HG02798 (cell line): Measurements from ENCODE around the gene PGBD5.

Experiments
- ATAC-seq: cut with Tn5 transposase; IDR thresholded peaks from one replicate; pipeline ENCODE4 v1.9.1; 2021; ENCODE audit warnings: mild to moderate bottlenecking; ENCODE audit not compliant: unreplicated experiment, poor library complexity

The PGBD5 gene

DNA sequence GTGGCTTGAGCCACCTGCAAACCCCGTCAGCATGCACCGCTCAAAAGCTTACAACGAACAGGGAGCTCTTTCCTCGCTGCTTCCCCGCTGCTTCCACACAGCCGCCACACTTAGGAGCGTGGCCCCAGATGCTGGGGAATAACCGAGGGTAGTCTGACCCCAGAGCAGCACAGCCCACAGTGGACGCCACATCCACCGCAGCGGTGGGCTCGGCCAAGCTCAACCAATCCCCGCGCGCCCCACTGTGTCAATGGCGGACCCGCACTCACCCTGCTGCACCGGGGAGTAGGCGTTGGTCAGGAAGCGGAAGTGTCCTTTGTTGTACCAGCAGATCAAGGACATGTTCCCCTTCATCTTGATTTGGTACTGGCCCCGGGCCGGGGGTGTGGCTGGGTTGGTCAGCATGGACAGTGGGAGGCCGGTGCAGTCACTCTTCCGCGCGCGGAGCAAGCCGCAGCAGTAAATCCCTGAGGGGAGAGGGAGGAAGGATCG is 93.5 kb downstream of the PGBD5 start:
- no peak for ATAC-seq

DNA sequence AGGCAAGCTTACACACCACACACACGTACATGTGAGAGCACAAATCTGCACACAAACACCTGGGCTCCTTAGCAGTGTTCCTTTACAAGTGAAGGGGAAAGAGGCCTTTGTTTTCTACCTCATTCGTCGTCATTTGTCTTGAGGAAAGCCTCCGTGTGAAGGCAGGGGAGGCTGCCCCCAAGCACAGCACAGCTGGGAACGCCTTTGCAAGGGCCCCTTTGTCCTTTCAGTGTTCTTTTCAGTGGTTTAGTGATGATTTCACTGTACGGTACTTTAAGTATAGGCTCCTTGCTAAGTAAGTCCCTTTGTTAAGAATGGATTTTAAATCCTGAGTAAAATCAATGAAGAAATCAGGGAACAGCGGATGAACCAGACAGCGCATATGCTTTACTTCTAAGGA is 94.1 kb downstream of the PGBD5 start:
- ATAC-seq, result no peak

DNA sequence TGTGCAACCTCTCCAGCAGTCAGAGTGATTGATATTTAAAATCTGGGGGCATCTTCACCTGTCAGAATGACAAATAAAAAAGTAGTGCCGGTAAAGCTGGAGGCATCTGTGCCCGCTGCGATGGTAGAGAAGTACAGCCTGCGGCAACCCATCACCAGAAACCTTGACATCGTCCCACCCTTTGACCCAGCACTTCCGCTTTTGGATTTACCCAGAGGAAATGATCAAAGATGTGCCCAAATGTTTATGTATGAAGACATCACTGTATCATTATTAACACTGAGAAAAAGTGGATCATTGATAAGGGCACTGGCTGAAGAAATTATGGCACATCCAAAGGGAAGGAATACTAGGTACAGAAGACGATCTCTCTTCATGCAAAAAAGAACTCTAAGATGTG is 96.0 kb downstream of the PGBD5 start:
- ATAC-seq, result no peak

DNA sequence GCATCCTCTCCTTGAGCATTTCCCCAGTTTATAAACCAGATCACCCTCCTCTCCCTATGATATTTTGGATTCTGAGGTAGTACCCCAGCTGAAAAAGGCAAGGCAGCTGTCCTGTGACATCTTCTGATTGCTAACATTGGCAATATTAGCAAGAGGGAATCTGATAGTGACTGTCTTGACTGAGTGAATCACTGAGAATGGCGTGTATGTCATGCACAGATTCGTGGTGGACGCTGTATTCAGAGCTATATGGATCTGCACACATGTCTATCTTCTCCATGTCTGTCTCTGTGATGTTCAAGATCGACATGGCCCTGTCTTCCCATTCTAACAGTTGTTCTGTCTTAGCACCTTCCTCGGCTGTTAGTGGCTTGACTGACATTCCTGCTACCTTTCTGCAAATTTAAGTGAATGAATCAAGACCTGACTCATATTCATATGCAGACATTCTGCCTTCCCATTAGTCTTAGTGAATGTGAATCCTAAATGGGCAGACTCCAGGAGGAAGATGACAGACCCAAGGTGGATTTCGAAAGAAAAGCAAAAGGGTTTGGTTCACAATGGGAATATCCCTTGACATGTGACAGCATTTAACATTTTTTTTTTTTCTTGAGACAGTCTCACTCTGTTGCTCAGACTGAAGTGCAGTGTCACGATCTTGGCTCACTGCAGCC is 97.7 kb downstream of the PGBD5 start:
- ATAC-seq, result peak; percentile 25

DNA sequence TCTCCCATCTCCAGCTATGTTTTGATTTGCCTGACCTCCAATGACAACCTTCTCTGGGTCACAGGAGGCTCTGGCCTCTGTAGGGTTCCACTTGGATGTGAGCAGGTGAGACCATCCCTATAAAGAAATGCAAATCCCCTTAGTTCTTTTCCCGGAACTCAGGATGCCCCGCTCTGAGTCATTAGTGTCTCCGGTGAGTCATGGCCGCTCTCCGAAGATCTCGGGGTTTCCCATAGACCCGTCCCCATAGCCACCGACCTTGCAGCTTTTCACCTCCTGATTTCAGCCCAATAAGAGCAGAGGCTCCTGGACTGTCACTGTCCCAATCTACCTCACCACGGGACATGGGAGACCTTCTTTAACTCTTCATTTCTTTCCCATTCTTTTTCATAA is 98.2 kb downstream of the PGBD5 start:
- ATAC-seq, result peak; percentile 71

DNA sequence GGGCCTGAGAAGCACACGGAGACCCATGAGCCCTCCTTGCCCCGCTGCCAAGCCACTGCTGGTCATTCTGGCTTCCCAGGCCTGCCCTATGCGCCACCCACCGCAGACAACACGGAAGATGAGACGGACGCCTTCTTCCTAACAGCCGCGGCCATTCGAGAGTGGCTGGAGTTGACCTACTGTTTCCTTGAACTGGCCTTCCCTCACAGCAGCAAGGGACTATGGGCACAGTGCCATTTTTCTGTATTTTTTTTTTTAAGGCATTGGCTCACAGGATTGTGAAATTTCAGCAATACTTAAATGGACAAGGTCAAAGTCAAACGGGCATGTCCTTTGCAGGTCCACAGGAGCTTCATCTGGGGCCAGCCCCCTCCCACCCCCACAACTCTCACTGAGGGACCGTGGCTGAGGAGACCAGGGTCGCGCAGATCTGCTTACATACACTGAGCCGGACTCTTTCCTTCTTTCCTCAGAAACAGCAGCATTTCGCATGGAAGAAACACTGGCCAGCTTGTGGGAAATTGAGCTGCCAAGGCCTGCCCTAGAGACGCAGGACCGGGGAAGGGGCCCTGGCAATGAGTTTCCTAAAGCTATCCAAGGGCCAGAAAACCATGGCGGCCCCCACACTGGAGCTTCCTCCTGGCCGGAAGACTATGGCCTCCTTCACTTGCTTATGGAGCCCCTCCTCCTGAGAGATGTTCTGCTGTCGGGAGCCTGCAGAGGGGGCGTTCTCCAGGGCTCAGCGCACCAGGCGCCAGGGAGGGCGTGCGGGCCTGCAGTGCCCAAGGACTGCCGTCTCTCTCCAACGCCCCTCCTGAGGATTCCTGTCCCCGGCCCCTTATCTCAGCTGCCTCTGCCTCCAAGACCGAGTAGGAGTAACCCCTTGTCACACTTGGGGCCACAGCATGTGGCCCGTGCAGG is 98.9 kb downstream of the PGBD5 start:
- ATAC-seq, result no peak

DNA sequence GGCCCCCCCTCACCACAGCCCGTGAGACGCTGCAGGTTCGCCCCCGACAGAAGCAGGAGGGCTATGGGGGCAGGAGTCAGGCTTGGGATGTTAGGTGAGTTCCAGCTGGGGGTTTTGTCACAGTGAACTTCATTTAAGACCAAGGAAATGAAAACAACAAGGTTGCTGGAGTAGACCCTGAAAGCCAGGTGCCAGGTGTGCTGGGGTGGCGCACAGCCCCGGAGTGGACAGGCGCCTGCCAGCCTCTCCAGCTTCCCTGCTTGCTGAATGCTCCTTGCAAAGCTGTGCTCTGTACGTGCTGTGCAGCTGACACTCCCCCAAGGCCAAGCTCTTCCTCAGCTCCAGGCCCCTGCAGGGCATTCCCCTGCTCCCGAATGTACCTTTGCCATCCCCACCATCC is 102.4 kb downstream of the PGBD5 start:
- ATAC-seq, result no peak

DNA sequence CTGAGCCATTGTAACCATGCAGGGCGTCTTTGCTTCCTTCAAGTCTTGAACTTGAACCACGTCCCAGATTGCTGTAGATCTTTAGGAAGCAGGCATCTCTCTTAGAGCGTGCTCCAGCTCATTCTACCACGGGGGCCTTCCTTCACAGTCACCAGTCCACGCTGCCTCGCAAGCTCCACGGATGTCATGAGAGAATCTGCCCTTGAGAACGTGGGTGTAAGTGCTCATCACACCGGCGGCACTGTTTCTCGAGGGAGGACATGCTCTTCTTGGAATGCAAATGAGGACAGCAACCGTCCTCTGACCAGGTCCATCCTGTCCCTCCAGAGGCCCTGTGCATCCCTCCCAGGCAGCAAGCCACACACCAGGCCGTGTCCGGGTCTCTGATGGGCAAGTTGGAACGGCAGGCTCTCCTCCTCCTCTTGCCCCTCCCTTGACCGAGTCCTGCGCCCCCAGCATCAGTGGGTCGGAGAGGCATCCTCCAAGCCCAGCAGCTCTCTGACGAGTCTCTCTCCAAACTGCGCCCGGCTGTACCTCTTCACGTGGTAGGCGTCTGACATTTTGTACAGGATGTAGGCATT is 103.1 kb downstream of the PGBD5 start:
- ATAC-seq, result no peak

DNA sequence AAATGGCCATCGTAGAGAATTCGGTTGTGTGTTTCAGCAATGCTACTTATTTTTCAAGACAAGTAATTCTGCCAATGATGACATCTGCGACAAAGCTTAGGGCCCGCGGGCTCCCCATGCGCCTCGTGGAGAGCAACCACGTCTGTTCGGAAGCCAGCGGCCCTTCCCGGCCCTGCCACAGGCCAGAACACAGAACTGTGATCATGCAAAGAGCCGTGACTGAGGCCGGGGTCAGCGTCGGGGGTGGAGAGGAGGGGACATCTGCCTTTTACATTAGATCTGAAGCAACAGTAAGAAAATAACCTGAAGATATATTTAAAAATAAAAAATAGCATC is 103.7 kb downstream of the PGBD5 start:
- no peak for ATAC-seq

DNA sequence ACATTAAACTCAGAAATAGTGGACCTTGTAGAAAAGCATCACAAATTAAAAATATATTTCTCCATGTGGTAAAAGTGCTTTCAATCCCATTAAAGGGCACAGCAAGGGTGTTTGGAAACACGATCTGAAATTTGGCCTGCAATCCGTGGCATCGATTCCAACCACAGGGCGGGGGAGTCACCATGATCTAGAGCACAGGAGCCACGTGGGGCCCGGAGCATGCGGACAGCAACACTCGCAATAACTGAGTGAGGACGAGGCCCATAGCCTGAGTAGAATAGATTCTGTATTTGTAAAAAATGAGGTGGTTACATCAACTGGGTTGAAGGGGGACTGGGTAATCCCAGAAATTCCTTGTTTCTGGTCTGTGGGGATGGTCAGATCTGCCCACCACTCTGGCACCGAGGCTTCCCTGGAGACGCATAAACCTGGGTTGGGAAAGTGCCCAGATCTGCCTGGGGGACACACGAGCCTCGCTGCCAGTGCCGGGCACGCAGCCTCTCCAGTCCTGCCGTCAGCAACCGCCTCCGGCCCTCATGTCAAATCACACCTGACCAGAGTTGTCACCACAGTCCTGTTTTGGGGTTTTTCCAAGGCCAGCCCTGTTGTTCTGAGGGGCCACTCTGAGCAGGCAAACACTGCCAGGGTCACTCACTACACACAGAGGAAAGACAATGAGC is 104.3 kb downstream of the PGBD5 start:
- ATAC-seq, result no peak

DNA sequence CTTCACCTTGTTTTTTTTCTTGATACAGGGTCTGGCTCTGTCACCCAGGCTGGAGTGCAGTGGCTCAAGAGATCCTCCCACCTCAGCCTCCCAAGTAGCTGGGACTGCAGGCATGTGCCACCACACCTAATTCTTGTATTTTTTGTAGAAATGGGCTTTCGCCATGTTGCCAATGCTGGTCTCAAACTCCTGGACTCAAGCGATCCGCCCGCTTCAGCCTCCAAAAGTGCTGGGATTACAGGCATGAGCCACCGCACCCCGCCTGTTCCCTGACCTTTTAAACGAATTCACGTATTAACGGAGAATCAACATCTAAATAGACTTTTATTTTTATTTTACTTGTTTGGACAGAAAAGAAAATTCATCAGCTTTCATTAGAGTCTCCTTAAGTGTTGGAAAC is 104.8 kb downstream of the PGBD5 start:
- no peak for ATAC-seq

DNA sequence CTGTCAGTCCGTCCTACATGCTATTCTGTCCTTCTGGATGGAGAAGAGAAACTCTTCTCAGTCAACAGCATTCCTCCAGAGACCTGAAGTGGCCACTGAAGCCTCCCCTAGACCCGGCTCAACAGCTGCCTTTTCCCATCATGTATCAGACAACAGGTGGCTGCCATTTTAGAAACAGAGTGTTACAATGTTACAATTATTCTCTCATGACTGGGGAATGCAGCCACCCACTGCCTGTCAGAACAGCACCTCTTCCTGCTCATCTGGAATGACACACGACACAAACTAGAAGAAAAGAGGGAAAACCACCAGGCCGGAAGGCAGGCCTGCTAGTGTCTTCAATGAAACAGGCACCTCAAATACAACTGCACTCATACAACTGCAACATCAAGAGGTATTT is 105.3 kb downstream of the PGBD5 start:
- ATAC-seq, result no peak

DNA sequence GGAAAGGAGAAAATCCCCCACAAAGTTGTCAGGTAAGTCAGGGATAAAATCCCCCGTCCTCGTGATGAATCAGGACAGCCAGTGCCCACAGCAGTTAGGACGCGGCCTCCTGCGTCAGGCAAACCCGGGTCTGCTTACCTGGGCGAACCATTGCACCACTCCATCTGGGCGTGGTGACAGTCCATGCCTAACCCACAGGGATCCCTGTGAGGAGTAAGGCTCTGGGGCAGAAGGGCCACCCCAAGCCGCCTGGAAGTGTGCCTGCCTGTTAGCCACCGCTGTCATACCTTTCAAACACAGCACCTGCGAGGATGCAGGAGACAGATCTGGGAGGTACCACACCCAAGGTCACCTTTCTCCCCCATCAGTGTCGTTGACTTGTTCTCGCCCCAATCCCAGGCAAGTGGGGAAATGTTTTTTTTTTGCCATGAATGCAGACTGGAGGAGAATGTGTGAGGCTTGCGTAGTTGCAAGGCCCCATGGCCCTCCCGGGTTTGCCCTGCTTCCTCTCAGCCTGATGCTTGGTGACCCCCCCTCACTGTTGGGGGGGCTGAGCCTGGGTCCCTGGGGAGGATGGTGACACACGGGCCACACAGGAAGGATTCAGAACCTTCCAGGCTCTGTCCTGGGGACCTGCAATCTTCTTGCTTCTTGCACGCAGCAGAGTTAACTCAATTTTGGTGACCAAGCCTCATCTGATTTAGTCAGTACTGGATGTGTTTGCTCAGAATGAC is 107.0 kb downstream of the PGBD5 start:
- no peak for ATAC-seq

DNA sequence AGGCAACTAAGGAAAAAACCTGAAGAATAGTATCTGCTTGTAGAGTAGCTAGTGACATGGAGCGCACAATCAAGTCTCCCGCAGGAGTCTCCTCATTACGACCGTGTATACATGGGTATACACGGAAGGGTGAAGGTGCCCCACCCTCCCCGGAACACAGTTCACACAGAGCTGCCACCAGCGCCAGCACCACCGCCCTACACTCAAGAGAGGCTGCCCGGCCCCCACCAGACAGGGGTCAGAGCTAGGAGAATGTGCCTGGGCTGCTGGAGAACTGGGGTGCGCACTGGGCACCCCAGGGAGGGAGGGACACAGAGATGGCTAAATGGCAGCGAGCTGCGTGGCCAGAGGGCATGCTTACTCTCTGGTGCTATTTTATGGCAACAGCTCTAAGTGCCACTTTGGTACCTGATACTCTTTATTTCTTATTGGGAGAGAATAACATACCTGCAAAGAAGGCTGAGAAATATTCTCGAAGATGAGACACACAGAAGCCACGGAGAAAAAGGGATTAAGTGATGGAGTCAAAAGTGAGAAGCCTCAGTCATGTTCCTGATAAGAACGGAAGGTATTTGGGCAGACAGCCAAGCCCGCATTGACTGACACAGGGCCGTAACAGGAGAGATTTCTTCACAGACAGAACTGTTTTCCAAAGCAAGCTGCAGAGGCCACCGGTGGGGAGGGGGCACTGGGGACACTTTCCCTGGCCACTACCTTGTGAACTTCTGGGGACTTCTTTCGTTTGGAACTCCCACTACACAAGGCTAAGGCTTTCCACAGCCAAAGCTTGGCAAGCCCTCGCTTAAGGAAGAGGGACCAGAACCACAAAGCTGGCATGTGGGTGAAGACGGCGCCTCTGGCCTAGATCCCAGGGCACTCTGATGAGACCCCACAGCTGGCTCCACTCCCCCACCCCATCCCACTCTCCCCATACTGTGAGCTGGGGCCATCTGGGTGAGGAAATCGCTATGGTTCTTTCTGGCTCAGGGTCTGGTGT is 108.0 kb downstream of the PGBD5 start:
- no peak for ATAC-seq

DNA sequence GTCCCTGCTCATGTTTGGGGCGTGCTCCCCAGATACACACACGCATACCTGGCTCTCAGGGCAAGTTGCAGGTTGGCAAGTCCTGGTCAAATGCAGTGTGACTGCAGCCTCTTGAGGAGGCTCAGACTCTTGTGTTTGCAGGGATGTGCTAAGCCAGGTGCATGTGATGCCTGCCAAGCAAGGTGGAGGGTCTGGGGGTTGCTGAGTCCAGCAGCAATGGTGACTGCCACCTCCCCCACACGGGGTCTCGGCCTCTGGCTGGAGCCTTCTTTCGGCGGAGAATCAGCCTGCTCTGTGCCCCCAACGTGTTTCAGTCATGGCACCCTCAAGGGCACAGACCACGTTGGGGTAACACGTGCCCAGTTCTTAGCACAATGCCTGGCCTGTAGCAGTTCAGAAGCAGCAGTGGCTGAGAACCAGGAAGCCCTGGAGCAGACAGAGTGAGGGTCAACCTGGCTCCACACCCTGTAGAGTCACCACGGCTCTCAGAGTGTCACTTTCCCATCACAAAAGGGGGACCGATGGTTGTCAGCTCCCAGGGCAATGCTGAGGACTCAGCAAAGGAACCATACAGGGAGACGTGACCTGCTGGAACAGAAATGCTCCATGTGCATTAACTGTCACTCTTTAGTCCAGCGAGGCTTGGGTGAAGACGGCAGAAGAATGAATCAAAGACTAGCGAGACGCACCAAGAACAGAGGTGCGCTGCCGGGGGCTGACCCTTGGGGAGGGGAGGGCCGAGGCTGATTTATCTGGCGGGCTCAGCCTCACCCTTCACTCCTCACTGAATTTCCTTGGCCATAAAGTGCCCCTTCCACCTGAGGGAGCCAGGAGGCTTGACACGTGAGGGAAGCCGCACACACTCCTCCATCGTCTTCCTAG is 109.0 kb downstream of the PGBD5 start:
- no peak for ATAC-seq

DNA sequence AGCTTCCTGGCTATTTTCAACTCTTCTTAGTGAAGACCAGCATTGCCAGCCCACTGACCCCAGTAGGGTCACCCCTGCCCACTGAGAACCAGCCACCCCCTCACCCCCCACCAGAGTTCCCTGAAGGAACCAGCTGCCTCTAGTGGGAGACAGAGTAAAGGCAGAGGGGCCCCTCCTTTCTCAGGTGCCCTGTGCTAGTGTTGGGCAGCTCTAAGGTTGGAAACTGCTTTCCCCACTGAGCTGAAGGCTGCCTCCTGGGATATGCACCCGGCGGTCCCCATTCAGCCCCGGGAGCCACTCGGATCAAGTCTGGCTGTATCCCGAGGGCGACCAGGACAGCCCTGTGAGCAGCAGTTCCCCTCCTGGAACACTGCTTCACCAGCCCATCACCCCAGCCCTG is 111.0 kb downstream of the PGBD5 start:
- no peak for ATAC-seq

DNA sequence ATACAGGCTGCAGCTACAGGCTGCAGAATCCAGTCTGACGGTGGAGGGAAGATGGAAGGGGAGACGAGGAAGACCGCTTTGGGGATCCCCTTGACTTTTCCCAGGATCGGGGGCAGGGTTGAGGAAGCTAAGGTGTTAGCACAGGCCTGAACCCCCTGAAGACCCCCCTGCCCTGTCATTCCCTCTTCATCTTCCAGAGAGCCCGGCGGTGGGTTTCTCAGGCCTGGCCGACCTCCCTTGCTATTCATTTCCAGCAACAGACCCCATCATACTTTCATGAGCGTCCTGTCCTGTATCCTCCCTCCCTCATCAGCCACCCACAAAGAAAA is 112.0 kb downstream of the PGBD5 start:
- no peak for ATAC-seq

DNA sequence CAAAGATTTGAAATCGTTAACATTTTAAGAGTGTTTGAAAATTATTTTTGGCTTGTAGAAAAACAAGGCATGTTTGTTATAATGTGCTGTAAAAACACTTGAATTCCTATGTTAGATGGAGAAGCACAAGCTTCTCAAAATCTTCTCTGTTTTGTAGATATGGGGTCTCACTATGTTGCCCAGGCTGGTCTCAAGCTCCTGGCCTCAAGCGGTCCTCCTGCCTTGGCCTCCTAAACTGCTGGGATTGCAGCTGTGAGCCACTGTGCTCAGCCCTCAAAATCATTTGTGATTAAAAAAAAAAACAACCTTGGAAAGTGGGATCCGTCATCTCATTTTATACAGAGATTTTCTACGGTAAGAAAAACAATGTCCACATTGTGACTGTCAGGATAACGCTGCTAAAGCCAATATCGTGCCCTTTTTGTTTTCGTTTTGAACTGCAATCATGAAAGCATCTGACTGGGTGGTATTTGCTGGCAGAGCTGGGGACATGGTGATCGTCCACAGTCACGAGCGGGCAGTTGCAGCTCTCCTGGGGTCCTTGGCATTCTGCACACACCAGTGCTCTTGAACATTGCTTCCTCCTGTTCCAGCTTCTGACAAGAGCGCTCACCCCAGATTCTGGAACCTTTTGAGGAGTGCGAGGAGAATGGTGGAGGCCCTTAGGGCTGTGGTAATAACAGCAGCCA is 112.5 kb downstream of the PGBD5 start:
- no peak for ATAC-seq
